Fibroblast of lung (primary cell): Measurements from ENCODE around the gene ICE1.

ENCODE experiments used
- EZH2 ChIP-seq: IDR thresholded peaks from 2 replicates; pipeline ENCODE4 v1.5.1; 2012; ENCODE audit warnings: low read length, control low read depth, mild to moderate bottlenecking; ENCODE audit errors: missing control alignments
- TF ChIP-seq, protein P1 (sequence below), 2 donors: IDR thresholded peaks in 1 of 2; conservative IDR thresholded peaks in 1 of 2; 1 replicate in 1 of 2; 2 replicates in 1 of 2; pipeline ENCODE4 v1.5.1; 2011 to 2012; ENCODE audit warnings: low read length in 2 of 2, control low read depth in 1 of 2, inconsistent platforms in 1 of 2, low read depth in 1 of 2, mild to moderate bottlenecking in 1 of 2

DNA sequence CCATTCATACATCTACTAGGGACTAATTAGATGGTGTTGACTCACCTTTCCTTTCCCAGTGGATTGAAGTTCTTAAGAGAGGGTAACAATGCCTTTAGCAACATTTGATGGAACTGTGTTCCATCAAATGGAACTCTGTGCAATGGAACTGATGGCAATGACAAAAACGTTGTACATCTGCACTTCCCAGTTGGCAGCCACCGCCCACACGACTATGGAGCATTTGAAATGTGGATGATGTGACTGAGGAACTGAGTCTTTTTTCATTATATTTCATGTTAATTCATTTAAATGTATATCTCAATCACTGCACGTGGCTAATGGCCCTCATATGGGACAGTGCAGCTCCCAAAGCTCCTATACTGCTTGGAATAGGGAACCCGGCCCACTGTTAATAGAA, 39.0 kb upstream of the ICE1 start:
- TF ChIP-seq, protein P1, sequence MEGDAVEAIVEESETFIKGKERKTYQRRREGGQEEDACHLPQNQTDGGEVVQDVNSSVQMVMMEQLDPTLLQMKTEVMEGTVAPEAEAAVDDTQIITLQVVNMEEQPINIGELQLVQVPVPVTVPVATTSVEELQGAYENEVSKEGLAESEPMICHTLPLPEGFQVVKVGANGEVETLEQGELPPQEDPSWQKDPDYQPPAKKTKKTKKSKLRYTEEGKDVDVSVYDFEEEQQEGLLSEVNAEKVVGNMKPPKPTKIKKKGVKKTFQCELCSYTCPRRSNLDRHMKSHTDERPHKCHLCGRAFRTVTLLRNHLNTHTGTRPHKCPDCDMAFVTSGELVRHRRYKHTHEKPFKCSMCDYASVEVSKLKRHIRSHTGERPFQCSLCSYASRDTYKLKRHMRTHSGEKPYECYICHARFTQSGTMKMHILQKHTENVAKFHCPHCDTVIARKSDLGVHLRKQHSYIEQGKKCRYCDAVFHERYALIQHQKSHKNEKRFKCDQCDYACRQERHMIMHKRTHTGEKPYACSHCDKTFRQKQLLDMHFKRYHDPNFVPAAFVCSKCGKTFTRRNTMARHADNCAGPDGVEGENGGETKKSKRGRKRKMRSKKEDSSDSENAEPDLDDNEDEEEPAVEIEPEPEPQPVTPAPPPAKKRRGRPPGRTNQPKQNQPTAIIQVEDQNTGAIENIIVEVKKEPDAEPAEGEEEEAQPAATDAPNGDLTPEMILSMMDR (conservative IDR thresholded peaks at IDR 0.05 in 1 of 2, IDR thresholded peaks at IDR 0.05 in 1 of 2; ENCODE audit: low read depth in 1 of 2, low read length in 2 of 2): no peak
- no peak for TF ChIP-seq EZH2
